H9 (cell line): ENCODE results near the gene CENPO. TPM values are rescaled to one million over a fixed set of nuclear protein-coding genes. Genes with fewer than 3 reads are reported as not detected.

Experiments
- DNase-seq: peaks from one replicate; pipeline ENCODE4 v3.0.0-alpha.2; 2017
- H2AFZ ChIP-seq: one replicate; pipeline ENCODE4 v1.6.1; 2013; ENCODE audit warnings: mild to moderate bottlenecking, low read length, control low read depth, moderate library complexity
- H2AK5ac ChIP-seq: 2 replicates; pipeline ENCODE4 v1.6.1; 2013; ENCODE audit warnings: low read length, control low read depth, mixed read lengths; ENCODE audit not compliant: insufficient read length
- H2BK120ac ChIP-seq: one replicate; pipeline ENCODE4 v1.6.1; 2013; ENCODE audit warnings: low read depth, mild to moderate bottlenecking, low read length, control low read depth, inconsistent platforms; ENCODE audit not compliant: poor library complexity, severe bottlenecking
- H2BK12ac ChIP-seq: 2 replicates; pipeline ENCODE4 v1.6.1; 2013; ENCODE audit warnings: low read length, control low read depth, mixed read lengths, low read depth; ENCODE audit not compliant: insufficient read length
- H2BK15ac ChIP-seq: 2 replicates; pipeline ENCODE4 v1.6.1; 2013; ENCODE audit warnings: low read depth, low read length, control low read depth
- H2BK20ac ChIP-seq: one replicate; pipeline ENCODE4 v1.6.1; 2013; ENCODE audit warnings: low read depth, mild to moderate bottlenecking, low read length, control low read depth, inconsistent platforms; ENCODE audit not compliant: poor library complexity, severe bottlenecking
- H2BK5ac ChIP-seq: 2 replicates; pipeline ENCODE4 v1.6.1; 2013; ENCODE audit warnings: low read length, control low read depth, mixed read lengths; ENCODE audit not compliant: insufficient read length
- H3K14ac ChIP-seq: 2 replicates; pipeline ENCODE4 v1.6.1; 2013; ENCODE audit warnings: low read length, control low read depth; ENCODE audit not compliant: insufficient read depth
- H3K18ac ChIP-seq: 2 replicates; pipeline ENCODE4 v1.6.1; 2013; ENCODE audit warnings: low read depth, mild to moderate bottlenecking, mixed read lengths, low read length, control low read depth; ENCODE audit not compliant: insufficient read length
- H3K23ac ChIP-seq: 2 replicates; pipeline ENCODE4 v1.6.1; 2013; ENCODE audit warnings: low read length, control low read depth, mixed read lengths, low read depth; ENCODE audit not compliant: insufficient read length
- H3K23me2 ChIP-seq: 2 replicates; pipeline ENCODE4 v1.6.1; 2013; ENCODE audit warnings: low read depth, mild to moderate bottlenecking, mixed read lengths, low read length, control low read depth; ENCODE audit not compliant: insufficient read length, poor library complexity, severe bottlenecking
- H3K27ac ChIP-seq: 2 replicates; pipeline ENCODE4 v1.5.1; 2013; ENCODE audit warnings: low read length, control low read depth, mixed read lengths, low read depth; ENCODE audit not compliant: insufficient read length
- H3K27me3 ChIP-seq: 2 replicates; pipeline ENCODE4 v1.6.1; 2013; ENCODE audit warnings: low read length, control low read depth, inconsistent platforms; ENCODE audit not compliant: insufficient read depth
- H3K4ac ChIP-seq: 2 replicates; pipeline ENCODE4 v1.6.1; 2013; ENCODE audit warnings: low read depth, mild to moderate bottlenecking, control low read depth, inconsistent platforms, low read length, moderate library complexity
- H3K4me1 ChIP-seq: 2 replicates; pipeline ENCODE4 v1.6.1; 2013; ENCODE audit warnings: low read length, control low read depth, inconsistent platforms; ENCODE audit not compliant: insufficient read depth
- H3K4me2 ChIP-seq: 2 replicates; pipeline ENCODE4 v1.6.1; 2013; ENCODE audit warnings: low read length, control low read depth, mixed read lengths; ENCODE audit not compliant: insufficient read length, insufficient read depth
- H3K56ac ChIP-seq: 2 replicates; pipeline ENCODE4 v1.6.1; 2013; ENCODE audit warnings: low read depth, mild to moderate bottlenecking, mixed read lengths, low read length, control low read depth; ENCODE audit not compliant: insufficient read length
- H3K79me1 ChIP-seq: 2 replicates; pipeline ENCODE4 v1.6.1; 2013; ENCODE audit warnings: low read depth, mild to moderate bottlenecking, moderate library complexity, low read length, control low read depth, inconsistent platforms; ENCODE audit not compliant: insufficient read depth, poor library complexity, severe bottlenecking
- H3K79me2 ChIP-seq: 2 replicates; pipeline ENCODE4 v1.6.1; 2013; ENCODE audit warnings: low read length, control low read depth, inconsistent platforms; ENCODE audit not compliant: insufficient read depth
- H3K9ac ChIP-seq: 2 replicates; pipeline ENCODE4 v1.6.1; 2013; ENCODE audit warnings: low read length, control low read depth, mixed read lengths; ENCODE audit not compliant: insufficient read length; ENCODE audit errors: extremely low read depth
- H3K9me3 ChIP-seq: one replicate; pipeline ENCODE4 v1.6.1; 2013; ENCODE audit warnings: low read depth, low read length, inconsistent platforms; ENCODE audit not compliant: control insufficient read depth
- H3T11ph ChIP-seq: one replicate; pipeline ENCODE4 v1.6.1; 2013; ENCODE audit warnings: mild to moderate bottlenecking, low read length, control low read depth, inconsistent platforms
- H4K20me1 ChIP-seq: one replicate; pipeline ENCODE4 v1.6.1; 2013; ENCODE audit not compliant: control insufficient read depth, insufficient read length, insufficient read depth
- H4K5ac ChIP-seq: 2 replicates; pipeline ENCODE4 v1.6.1; 2013; ENCODE audit warnings: low read depth, mild to moderate bottlenecking, mixed read lengths, low read length, control low read depth; ENCODE audit not compliant: insufficient read length
- H4K8ac ChIP-seq: replicated peaks from 2 replicates; pipeline ENCODE4 v1.6.1; 2013; ENCODE audit warnings: low read length, control low read depth, mixed read lengths, low read depth; ENCODE audit not compliant: insufficient read length
- H4K91ac ChIP-seq: 2 replicates; pipeline ENCODE4 v1.6.1; 2013; ENCODE audit warnings: low read depth, mild to moderate bottlenecking, moderate library complexity, mixed read lengths, low read length, control low read depth; ENCODE audit not compliant: insufficient read length
- H3K27ac Mint-ChIP-seq, 3 experiments: 2 replicates in 2 of 3; 3 replicates in 1 of 3; pipeline ENCODE4 v1.8.0; 2020 to 2021; ENCODE audit warnings: mixed read lengths in 3 of 3, mild to moderate bottlenecking in 1 of 3, moderate library complexity in 1 of 3
- H3K27me3 Mint-ChIP-seq: 2 replicates; pipeline ENCODE4 v1.8.0; 2021; ENCODE audit warnings: low read depth, mild to moderate bottlenecking, moderate library complexity, mixed read lengths
- H3K36me3 Mint-ChIP-seq, 3 experiments: 2 replicates in 2 of 3; 3 replicates in 1 of 3; pipeline ENCODE4 v1.8.0; 2020 to 2021; ENCODE audit warnings: low read depth in 3 of 3, mixed read lengths in 3 of 3; ENCODE audit not compliant: insufficient read depth in 1 of 3
- H3K4me1 Mint-ChIP-seq, 2 experiments: 2 replicates each; pipeline ENCODE4 v1.8.0; 2020; ENCODE audit warnings: mixed read lengths in 2 of 2
- H3K4me3 Mint-ChIP-seq, 2 experiments: 2 replicates in 1 of 2; 3 replicates in 1 of 2; pipeline ENCODE4 v1.8.0; 2020 to 2021; ENCODE audit warnings: mild to moderate bottlenecking in 2 of 2, mixed read lengths in 2 of 2, moderate library complexity in 1 of 2
- H3K9me3 Mint-ChIP-seq, 2 experiments: 2 replicates in 1 of 2; 3 replicates in 1 of 2; pipeline ENCODE4 v1.8.0; 2020; ENCODE audit warnings: mild to moderate bottlenecking in 2 of 2, mixed read lengths in 2 of 2, moderate library complexity in 1 of 2
- WGBS: extraction: QIAGEN DNeasy Blood & Tissue Kit; methylation state at CpG from one replicate; pipeline ENCODE4 v1.1.7; 2013; ENCODE audit warnings: missing lambda C conversion rate, low lambda C conversion rate, mixed read lengths; ENCODE audit not compliant: insufficient read length; ENCODE audit errors: extremely low coverage; 5-methylcytosine and 5-hydroxymethylcytosine counted together
- total RNA-seq: library from RNA; stranded (reverse); gene quantifications from 2 replicates; pipeline ENCODE4 v1.2.1, GENCODE V29; 2021
- TF ChIP-seq, protein P1 (sequence below): fragments of 200-600 bp; sonication (generic); conservative IDR thresholded peaks from 3 replicates; pipeline ENCODE4 v1.8.0; 2021; ENCODE audit warnings: antibody characterized with exemption, mild to moderate bottlenecking

CENPO gene
- total RNA-seq, 1 experiment from 2014 or later, result 49.5 TPM

DNA sequence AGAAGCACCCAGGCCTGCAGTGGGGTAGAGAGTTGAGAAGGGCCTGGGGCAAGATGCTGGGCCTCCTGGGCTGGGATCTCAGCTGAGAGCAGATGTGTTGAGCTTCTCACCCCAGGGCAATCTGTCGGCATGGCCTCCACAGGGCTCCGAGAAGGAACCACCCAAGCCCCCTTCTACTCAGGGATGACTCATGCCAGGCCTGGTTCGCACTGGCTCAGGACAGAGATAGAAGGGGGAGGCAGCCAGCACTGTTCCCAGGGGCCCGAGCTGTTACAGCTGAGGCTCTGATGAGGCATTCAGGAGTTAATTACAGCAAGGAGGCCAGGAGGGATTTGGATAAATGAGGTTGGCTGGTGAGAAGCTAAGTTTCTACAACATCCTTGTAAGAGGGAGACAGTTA is 62.5 kb downstream of the CENPO start:
- Histone ChIP-seq H3T11ph (no peak overlapping the region), H2BK12ac (no peak overlapping the region), H2BK5ac (no peak overlapping the region), H3K9me3 (no peaks in the 10 kb centered on the region), H3K79me2 (no peaks in the 10 kb centered on the region), H3K4ac (no peak overlapping the region), H4K20me1 (no peaks in the 10 kb centered on the region), H4K5ac (no peak overlapping the region), H3K56ac (no peak overlapping the region), H4K8ac (no peak overlapping the region), H3K18ac (no peak overlapping the region), H3K27ac (no peak overlapping the region), H3K9ac (no peak overlapping the region), H2BK15ac (no peak overlapping the region), H3K79me1 (no peaks in the 10 kb centered on the region), H3K23ac (no peak overlapping the region), H3K14ac (peak overlapping the region; percentile 23; the same call in 1 of the 2 replicates), H3K27me3 (no peaks in the 10 kb centered on the region), H2AK5ac (no peak overlapping the region), H3K23me2 (no peaks in the 10 kb centered on the region), H3K4me1 (no peaks in the 10 kb centered on the region), H2BK120ac (no peak overlapping the region), H2BK20ac (no peak overlapping the region), H4K91ac (no peak overlapping the region), H3K4me2 (no peak overlapping the region), H2AFZ (no peak overlapping the region)
- Mint-ChIP-seq H3K27me3 (no peaks in the 10 kb centered on the region), H3K27ac (peak overlapping the region in 1 of 3 experiments; percentile 81; a peak in 1 of 7 replicates), H3K4me3 (no peak overlapping the region), H3K4me1 (no peaks in the 10 kb centered on the region), H3K36me3 (peaks cover 0 to 8% (median 5%) of the 10 kb centered on the region in 3 experiments; a peak in 3 of 7 replicates), H3K9me3 (no peaks in the 10 kb centered on the region; a peak in 1 of 5 replicates)
- TF ChIP-seq, protein P1, sequence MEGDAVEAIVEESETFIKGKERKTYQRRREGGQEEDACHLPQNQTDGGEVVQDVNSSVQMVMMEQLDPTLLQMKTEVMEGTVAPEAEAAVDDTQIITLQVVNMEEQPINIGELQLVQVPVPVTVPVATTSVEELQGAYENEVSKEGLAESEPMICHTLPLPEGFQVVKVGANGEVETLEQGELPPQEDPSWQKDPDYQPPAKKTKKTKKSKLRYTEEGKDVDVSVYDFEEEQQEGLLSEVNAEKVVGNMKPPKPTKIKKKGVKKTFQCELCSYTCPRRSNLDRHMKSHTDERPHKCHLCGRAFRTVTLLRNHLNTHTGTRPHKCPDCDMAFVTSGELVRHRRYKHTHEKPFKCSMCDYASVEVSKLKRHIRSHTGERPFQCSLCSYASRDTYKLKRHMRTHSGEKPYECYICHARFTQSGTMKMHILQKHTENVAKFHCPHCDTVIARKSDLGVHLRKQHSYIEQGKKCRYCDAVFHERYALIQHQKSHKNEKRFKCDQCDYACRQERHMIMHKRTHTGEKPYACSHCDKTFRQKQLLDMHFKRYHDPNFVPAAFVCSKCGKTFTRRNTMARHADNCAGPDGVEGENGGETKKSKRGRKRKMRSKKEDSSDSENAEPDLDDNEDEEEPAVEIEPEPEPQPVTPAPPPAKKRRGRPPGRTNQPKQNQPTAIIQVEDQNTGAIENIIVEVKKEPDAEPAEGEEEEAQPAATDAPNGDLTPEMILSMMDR, result no peak
- WGBS, result no CpG with 5 or more reads among the region's 4 CpGs
- no peak for DNase-seq
